GM21390 (cell line): ENCODE measurements around the gene ANKH.

ENCODE experiments used
- ATAC-seq: cut with Tn5 transposase; IDR thresholded peaks from one replicate; pipeline ENCODE4 v1.9.1; 2021; ENCODE audit not compliant: unreplicated experiment

The ANKH gene

DNA sequence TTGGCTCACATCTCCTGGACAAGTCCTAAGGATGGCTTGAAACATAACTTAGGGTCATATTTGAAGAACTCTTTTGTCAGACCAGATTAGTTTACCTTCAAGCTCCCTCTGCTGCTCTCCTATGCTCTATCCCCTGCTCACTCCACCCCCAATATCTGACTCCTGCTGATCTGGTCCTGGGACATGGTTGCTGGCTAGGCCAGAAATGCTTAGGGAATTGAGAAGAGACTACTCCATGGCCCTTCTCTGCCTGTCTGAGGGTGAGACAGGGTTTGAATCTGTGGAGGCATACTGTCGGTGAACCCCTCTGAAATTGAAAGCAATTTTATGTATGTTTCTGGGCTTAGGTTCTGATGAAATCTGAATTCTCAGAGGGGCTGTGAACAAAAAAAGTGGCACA is 203.8 kb downstream of the ANKH start:
- no peak for ATAC-seq

- ATAC-seq: no peak
Observed at GRCh38 chr5:14667290-14667689, 204.3 kb downstream of the ANKH start.

GRCh38 chr5:14666357-14666756 is 205.2 kb downstream of the ANKH start:
- ATAC-seq: no peak

- ATAC-seq: peak; percentile 30
Observed at GRCh38 chr5:14665949-14666348, 205.6 kb downstream of the ANKH start.

DNA sequence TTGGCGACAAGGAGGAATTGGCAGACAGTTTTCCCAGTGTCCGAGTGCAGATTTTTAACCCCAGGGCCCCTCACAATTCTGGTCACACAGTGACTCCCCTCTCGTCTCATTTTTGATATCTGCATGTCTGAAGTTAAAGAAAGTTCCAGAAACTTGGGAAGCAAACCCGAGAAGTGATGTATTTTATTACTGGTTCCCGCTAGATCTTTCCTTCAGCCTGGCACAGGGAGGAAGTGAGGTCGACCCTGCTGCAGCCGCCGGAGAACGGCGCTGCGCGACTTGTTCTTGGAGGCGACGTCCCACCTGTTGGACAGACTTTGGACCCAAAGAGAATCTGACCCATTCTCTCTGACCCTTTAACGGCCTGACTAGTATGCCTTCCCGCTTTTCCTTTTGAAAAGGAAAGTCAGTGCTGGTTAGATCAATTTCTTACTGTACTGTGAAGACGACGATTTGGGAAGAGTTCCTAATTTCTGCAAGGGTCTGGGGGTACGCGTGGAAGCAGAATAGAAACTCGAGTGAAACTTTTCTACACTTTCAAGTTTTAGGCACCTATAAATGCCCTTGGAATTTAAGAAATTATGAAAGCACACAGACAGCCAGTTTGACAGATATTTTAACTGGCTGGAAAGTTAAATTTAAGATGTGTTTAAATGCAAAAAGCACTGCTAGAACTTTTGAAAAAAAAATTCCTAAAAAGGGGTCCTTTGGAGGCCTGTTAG is 206.3 kb downstream of the ANKH start:
- ATAC-seq: peak; percentile 9

GRCh38 chr5:14664270-14665100 is 207.1 kb downstream of the ANKH start, which contains the start of gene OTULIN:
OTULIN (plus strand) TSS chr5:14664718; CDS start chr5:14664826, 108 bp downstream.
- ATAC-seq: peak; percentile 58

GRCh38 chr5:14663734-14664269 is 207.8 kb downstream of the ANKH start:
- peak; percentile 21 for ATAC-seq

GRCh38 chr5:14662721-14663260 is 208.8 kb downstream of the ANKH start:
- ATAC-seq: no peak

GRCh38 chr5:14660833-14661232 is 210.7 kb downstream of the ANKH start:
- ATAC-seq: no peak

GRCh38 chr5:14659821-14660607 is 211.6 kb downstream of the ANKH start:
- ATAC-seq: no peak

DNA sequence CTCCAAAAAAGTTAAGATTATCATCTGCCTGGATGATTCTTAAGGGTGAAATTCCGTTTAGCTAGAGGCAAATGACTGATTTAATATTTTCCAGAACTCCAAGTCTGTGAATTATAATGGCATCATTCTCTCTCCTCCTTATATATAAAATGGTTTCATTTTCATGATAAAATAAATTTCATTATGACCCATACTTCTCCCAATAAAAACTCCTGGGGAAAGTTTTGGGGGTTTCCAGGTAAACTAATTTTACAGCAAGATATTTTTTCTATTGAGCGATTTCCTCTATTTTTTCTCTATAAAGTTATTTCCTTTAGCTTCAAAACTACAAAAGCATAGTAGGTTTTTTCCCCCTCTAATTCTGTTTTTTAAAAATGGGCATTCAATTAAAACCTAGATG is 214.7 kb downstream of the ANKH start:
- no peak for ATAC-seq

DNA sequence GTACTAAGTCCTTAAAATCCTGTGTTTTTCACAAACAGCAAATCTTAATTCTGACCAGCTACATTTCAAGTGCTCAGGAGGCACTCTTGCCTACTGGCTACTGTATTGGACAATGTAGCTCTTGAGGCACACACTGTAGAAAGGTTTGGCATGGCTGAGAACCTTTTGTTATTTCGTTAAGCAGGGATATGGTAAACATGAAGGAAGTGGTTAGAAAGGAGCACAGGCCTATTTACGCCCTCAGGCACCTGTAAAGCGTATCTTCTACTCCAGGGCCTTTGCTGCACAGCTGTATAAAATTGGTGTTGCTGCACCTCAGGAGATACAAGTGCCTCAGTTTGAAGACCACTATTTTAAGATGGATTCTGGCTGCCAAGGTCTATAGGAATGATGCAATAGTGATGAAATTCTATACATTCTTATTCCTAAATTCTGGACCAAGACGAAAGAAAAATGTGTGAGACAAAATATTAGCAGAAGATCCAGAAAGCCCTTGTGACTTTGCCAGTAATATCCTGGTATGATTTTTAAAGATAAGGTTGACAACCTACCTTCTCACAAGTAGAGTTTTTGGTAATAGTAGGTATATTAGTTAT is 216.3 kb downstream of the ANKH start:
- ATAC-seq: no peak
